Activated naive CD4-positive, alpha-beta T cell treated with anti-CD3 and anti-CD28 coated beads, Interleukin-2, amount 50 U/mL, for 16 hours (primary cell): ENCODE results near the gene PVALB.

Source experiments
- DNase-seq: peaks from one replicate; pipeline ENCODE4 v3.0.0-alpha.2; 2020

The PVALB gene

DNA sequence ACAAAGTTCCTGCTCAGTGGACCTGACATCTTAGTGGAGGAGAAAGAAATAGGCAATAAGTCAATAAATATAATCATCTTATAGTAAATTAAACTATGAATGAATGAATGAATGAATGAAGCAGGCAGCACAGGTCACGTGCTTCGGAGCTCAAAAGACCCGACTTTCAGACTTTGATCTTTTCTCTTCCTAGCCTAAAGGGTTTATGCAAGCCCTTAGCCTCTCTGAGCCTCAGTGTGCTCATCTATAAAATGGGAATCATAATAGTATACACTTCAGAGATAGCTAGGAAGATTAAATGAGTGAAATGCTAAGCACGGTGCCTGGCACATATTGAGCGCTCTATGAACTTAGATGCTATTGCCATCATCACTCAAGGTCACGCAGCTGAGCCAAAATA is 7.5 kb downstream of the PVALB start:
- DNase-seq = no peak

DNA sequence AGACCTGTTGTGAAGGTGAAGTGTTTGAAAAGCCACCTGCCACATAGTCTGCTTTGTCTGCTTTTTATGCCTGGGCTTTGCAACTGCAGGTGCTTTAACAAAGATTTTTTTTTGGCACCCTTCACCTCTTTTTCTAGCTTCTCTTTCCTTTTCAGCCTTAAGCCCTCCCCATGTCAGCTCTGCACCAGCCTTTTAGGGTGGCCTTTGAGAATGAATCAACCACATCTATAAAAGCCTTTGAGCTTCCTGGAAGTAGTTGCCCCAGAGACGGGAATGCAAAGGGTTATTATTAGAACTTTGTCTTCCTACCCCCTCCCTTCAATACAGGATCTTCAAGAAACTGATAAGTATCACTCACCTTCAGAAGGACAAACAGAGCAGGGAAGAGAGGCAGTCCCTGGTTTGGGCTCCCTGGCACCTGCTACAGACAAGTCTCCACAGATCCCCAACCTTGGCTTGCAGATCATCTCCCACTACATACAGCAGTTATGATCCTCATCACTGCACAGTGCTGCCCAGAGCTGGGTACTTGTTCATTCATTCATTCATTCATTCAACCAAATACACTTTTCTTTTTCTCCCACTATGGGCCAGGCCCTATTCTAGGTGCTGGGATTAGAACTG is 8.0 kb downstream of the PVALB start:
- no peak for DNase-seq

DNA sequence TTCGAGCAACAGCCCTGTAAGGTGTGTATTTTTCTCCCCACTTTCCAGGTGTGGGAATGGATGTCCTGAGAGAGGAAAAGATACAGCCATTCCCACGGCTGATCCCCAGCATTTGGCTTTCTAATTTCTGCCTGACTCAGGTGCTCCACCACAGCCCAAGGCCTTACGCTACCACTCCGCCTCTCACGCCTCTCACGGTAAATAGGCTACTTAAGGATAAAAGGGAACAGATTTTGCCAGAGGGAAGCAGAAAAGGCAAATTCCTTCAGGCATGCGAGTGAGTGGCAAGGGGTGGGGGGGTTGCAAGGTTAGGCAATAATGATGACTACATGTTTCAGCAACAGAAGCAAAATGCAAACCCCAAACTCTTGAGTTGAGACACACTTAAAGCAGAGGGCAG is 9.2 kb downstream of the PVALB start:
- DNase-seq = no peak

DNA sequence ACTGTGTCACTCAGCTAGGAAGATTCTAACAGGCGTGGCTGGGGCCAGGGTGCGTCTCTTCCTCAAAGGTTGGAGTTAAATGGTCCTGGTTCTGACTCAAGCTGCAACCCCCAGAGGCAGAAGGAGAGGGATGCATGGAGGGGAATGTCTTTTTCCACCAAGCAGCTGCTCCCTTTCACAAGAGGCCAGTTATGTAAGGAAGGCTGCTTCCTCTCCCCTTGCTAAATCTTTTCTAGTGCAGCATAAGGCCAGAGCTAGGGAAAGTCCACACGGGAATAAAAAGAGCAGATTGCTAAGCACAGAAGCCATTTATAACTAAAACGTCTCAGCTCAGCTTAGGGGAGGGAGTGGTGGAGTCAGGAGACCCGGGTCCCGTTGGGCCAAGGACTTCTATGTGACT is 10.0 kb downstream of the PVALB start:
- no peak for DNase-seq

DNA sequence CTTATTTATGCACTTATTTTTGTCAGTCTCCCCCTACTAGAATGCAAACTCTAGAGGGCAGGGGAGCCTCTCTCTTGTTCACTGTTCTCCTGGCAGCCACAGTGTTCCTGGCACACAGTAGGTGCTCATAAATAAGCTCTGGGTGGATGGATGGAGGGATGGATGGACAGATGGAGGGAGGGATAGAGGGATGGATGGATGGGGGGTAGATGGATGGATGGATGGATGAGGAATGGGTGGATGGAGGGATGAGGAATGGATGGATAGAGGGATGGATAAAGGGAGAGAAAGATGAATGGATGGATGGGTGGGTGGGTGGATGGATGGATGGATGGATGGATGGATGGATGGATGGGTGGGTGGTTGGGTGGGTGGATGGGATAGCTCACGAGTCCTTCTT is 13.5 kb downstream of the PVALB start:
- no peak for DNase-seq

DNA sequence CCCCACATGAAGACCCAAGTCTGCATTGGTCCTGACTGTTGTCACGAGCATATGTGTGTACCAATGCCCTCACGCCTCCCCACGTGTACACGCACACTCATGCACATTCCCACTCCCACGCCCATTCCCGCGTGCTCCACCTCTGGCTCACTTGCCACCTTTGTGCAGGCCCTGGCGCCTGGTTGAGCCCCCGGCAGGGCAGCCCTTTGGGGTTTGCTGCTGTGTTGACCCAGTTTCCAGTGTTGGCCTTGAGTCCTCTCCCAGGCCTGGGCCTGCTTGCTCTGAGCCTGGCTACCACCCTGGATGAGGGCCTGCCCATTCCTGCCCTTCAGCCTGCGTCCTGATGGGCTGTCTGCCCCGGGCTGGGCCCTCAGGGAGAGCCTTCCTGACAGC is 18.2 kb downstream of the PVALB start:
- no peak for DNase-seq

DNA sequence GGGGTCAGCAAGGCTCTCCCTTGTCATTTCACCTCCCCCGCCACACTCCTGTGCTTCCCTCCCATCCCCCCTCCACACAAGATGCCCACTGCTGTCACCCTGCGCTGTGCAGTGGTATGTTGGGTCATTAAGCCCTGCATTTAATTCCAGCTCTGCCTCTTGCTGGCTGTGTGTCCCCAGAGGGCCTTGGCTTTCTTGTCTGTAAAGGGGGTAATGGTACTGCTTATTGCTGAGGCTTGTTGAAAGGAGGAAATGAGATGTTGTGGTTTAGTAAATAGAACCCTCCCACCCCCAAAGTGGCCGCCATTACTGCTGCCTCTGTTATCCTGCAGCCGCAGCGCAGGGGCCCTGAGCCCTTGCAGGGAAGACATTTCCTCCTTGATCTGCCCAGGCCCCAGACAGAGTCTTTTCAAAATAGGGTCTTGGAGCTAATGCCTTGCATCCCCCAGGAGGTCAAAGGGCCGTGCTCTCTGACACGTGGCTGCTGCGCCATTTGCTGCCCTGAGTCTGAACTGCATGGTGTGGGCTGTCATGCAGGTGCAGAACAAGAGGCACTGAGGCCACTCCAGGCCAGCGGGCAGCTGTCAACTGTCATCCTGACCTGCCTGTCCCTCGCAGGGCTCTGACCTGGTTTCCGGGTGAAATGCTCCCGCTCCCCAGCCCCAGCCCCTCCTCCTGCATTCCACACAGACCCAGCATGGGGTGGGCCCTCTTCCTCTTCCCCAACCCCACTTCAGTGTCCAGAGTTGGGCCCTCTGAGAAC is 18.7 kb downstream of the PVALB start:
- DNase-seq = no peak

DNA sequence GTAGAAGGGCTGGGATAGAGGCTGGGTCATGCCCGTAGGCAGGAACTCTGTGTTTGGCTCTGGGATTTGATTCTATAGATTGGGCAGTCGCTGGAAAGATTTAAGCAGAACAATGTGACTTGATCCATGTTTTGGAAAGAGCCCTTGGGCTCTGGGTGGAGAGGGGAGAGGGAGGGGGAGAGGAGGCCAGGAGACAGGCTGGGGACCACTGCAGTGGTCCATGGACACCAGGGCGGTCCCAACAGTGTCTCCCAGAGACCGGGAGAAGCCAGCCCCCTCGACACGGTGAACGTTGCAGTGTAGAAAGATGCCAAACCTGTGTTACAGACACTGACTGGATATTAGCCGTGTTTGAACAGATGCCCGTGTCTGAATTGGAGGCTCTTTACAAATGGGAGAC is 19.5 kb downstream of the PVALB start:
- DNase-seq = no peak

DNA sequence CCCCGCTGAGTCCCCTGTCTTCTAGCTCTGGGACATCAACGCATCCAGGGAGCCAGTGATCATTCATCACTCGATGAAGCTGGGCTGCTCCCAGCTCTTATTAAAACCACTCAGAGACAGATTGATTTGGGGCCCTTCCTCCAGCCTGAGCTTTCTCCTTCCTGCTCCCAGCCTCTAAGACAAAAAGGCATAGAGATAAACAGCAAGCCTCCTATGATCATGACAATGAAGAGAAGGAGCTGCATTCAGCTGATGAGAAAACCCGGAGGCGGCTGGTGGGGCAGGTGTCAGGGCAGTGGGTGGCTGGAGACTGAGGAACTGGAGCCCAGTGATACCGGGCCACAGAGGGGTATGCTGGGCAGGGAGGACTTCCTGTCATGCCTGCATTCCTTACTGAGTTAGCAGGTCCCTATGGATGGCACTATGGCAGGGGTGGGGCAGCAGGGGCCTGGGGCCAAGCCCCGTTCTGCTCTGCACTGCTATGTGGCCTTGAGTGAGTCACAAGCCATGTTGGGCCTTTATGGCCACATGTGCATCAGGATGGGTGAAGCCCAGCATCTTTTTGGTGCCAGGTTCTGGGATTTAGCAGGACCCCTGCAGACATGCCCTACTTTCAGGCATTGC is 20.2 kb downstream of the PVALB start:
- no peak for DNase-seq

DNA sequence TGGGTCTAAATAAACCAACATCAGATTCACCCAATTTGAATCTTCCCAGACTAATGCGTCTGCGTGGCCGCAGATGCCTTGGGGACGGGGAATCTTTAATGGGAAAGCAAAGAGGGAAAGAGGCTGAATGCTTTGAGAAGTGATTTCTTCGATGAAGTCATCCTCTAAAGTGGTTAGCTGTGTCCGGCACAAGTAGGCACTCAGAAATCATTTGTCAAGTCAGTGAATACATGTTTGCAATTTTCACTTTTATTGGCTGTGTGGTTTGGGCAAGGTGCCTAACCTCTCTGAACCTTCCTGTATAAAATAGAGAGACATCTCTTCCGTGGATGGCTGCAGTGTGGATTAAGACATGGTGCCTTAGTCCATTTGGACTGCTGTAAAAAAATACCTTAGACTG is 21.2 kb downstream of the PVALB start:
- DNase-seq = no peak

DNA sequence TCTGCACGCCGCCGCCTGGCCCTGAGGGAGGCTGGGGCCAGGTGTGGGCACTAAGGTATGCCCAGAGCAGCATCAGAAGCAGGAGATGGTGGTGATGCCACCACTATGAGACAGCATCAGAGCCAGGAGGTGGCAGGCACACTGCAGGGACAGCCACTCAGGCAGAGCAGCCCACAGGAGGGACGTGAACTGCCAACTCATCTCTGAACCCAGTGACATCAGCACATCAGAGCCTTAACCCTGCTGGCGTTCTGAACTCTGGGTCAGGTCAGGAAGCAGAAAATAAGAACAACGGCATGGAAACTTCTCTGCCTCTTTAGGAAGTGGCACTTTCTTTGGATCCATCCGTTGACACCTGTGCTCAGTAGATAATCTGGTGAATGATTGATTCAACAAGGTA is 26.2 kb downstream of the PVALB start:
- DNase-seq = peak; percentile 18

DNA sequence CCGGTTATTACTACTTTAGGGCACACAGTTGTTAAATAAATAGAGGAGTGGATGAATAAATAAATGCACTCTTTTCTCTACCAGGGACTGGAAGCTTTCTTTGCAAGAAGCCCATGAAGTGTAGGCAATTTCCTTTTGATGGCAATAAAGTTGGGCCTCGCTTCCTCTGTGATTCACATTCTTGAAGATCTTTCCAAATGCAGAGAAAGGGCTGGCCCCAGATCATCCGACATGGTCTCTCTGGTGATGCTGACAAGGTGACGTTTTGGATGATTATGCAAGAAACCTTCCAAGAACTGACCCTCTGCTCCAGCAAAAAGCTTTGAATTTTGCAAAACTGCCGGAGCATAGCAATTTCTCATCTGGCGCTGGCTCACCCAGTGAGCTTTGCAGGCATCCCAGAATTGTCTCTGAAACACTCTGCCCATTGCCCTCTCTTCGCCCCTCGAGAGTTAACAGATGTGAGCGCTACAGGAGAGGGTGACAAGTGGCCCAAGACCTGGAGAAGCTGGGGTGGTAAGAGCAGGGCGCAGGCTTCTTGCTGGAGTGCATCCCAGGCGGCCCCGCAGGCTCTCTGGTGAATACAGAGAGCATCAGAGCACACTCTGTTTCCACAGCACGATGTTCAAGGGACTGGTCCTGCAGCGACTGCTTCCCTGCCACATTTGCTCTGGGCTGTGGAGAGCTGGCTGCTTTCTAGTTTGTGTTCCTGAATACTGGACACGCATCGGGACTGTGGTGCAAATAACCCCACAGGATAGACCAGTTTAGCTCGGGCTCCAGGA is 29.4 kb downstream of the PVALB start:
- DNase-seq = no peak

DNA sequence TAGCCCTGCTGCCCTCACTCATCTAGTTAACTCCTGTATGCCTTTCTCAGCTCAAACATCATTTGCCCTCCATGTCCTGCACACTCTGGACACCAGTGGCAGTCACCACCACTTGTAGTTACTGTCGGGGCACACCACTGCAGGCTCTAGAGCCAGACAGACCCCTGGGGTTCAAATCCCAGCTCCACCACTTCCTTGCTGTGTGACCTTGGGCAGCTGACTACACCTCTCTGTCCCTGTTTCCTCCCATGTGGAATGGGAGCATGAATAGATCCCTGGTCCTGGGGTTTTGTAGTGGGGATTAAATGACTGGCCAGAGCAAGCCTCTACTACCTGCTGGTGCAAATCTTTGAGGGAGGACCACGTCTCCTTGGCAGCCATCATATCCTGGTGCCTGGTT is 33.1 kb downstream of the PVALB start:
- DNase-seq = no peak

DNA sequence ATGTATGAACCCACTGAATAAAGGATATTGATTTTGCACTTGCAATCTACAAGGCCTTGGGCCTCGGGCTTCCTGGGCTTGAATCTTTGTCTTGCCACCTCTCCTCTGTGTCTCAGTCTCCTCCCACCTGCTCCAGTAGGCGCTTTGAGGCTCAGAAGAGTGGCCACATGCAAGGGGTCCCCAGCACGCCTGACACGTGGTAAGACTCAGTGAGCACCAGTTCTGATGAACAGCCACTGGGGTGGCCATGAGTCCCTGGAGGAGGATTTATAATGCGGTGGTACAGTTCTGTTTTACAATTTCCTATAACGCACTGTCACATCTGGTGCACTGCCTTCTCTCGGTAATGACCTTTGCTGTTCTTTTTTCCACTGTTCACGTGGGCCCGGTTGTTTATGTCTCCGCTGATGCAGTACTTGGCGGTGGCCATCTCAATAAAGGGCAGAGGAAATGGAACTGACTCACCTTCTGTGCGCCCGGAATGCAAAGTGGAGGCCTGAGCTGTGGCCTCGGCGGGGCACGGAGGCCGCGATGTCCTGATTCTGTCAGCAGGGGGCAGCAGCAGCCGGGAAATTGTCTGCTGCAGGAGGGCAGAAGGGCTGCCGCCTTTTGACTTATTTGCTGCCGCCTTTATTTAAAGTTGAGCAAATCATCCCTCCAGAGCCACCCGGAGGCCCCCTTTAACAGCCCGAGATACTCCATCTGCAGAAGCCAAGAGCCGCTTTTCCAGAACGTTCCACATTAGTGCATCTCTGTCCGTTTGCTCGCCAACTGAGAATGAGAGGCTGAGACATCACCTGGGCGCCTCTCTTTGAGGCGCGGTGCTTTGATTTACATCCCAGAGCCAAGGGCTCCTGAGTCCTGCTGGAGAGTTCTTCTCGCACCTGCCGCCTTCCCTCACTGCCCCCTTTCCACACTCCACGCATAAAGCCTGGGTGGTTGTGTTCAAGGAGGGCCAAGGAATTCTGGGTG is 34.9 kb downstream of the PVALB start:
- peak; percentile 85 for DNase-seq

DNA sequence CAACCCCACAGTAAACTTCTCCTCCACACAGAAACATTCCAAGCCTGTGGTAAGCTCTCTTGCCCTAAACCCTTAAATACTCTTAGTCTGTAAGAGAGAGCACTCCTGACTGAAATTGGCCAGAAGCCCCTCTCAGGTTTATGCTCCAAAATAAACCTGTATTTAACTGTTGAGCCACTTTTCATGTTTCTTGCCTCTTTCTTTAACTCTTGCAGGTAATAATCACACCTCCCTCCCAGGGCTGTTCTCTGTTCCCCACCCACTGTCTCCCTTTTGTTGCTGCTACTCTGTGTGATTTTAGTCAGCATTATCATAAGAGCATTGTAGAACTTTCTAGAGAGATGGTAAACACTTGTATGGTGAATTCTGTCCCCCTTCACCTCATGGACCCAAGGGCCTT is 38.8 kb downstream of the PVALB start:
- DNase-seq = no peak

DNA sequence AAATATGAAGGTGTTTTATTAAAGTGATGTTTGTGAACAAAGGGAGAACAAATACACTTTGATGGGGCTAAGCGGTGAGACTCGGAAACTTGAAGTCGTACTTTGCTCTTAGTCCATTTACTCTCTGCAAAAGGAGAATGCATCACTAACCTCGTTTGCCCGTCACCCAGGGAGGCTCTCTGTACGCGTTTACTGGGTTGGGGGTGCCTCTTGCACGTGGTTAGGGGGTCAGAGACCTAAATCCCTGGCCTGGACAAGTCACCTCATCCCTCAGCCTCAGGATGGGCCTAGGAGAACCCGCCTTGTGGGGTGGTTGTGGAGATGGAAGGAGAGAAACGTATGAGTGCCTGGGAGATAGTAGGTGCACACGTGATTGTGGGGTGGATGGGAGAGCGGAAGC is 40.1 kb downstream of the PVALB start:
- DNase-seq = no peak

DNA sequence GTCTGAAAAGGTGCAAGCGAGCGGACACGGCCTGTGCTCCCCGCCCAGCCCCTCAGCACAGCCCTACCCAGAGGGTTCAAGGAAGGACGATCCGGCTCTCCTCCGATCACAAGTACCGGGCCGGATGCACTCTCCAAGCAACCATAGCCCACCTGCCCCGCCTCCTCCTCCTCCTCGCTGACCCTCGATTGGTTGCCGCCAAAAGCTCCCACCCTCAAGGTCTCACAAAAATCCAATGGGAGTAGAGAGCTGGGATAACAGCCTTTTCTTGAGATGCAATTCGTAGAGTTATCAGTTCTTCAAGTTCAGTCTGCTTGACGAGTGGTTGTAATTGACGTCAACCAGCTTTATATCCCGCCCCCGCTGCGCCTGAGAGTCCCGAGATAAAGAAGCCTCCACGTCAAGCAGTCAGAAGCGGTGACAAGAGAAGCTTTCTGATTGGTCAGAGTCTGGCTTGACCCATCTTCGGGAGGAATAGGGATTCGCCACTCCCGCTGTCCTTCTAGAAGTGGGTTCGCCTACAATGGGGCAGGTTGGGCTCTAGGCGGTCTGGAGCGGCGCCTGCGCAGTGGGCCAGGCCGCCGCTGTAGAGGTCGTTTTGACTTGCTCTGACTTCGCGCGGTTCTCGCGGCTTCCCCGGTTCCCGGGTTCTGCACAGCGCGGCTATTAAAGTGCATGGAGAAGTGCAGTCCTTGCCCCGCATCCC is 40.7 kb downstream of the PVALB start, which contains the start of gene IFT27:
Gene IFT27, minus strand, starts transcription at position 156 of the 706 bp plus-strand sequence. CDS start 412 bp downstream, outside the sequence.
- DNase-seq = peak; percentile 96

DNA sequence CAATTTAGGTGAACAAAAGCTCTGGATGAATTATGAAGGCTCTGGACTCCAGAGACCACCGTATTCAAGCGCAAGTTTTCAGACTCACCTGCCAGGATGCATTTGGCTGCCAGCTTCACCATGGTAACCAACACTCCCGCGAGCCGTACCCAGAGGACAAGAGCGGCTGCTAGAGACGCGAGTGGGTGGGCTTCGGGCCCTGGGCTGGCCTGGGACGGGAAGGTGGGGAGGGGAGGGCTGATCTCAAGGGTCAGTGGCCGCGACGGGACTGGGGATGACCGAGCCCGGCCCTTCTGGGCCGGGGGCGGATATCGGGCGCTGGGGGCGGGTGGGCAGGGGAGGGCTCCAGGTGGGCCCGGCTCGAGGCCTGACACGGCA is 41.3 kb downstream of the PVALB start:
- DNase-seq = peak; percentile 37

DNA sequence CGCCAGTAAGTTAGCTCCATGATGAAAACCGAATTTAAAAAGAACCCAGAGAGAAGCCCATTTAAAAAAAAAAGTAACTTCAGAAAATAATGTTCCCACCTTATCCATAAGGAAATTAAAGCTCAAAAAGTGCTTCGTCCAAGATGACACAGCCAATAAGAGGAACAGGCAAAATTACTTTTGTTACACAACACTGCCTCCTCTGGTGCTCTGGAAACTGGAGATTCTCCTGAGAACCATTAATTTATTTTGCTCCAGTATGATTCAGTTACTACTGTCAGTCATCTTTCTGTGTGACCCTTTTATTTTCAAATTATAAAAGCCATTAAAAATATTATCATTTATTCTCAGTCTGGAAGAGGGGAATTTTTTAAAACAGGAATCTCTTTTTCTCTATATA is 42.9 kb downstream of the PVALB start:
- no peak for DNase-seq

DNA sequence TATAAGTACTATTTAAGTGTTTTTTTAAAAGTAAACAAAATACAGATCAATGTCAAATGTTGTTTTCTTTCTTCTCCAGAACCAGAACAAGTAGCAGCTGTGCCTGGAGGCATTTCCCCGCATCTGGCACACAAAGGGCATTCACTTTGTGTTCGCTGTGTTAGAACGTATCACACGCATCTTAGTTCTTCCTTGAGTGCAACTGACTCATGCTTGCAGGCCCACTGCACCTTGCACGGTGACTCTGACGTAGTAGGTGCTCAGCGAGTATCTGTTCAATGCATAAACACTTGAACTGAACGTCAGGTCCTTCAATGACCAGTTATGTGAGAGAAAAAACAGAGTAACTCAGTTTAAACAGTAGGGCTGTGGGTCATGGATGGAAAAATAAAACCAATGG is 44.4 kb downstream of the PVALB start:
- no peak for DNase-seq

DNA sequence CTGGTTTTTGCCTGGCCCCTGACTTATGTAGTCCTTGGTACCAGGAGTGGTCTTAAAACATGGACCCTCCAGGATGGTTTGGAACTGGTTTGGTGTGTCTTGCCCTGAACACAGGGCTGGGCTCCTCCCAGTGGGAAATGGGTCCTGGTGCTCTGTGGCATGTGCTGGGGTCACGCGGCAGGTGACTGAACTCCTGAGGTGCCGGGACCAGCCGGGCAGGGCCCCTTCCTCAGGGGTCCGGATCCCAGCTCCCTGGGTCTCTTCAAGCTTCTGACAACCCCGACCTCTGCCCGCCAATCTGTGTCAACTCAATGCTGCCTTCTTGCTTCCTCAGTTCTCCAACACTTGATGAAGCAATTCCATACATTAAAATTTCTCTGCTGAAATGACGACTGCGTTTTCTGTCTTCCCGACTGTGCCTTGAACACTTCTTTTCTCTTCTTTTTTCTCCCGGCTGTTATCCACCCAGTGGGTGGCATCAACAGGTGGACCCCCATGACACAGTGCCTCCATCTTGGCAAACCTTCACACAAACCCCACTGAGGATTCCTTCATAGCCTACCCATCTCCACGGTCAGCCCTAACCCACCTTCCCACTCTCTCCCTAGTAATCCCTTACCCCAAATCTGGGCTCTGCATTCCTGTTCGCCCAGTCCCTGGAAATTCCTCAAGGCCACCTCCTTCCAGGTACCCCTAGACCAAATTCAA is 45.3 kb downstream of the PVALB start:
- no peak for DNase-seq
